Bronchial epithelial cell (primary cell): ENCODE results near the gene PDXDC1. TPM values are rescaled to one million over a fixed set of nuclear protein-coding genes. Genes with fewer than 3 reads are reported as not detected.

ENCODE experiments used
- DNase-seq: peaks from one replicate; pipeline ENCODE4 v3.0.0-alpha.2; 2010; ENCODE audit warnings: low read depth
- FAIRE-seq: peaks from 2 replicates; lab custom pipeline; 2011; peaks lifted over from hg19 to GRCh38; lab: Jason Lieb, UNC
- H3K27me3 ChIP-seq: 2 replicates; pipeline ENCODE4 v1.5.1; 2011; ENCODE audit warnings: low read length; ENCODE audit not compliant: control insufficient read depth, insufficient read depth
- H3K36me3 ChIP-seq: 2 replicates; pipeline ENCODE4 v1.5.1; 2011; ENCODE audit warnings: low read length; ENCODE audit not compliant: control insufficient read depth, insufficient read depth
- H3K4me3 ChIP-seq: 2 replicates; pipeline ENCODE4 v1.5.1; 2011; ENCODE audit warnings: mild to moderate bottlenecking, low read depth, low read length, control low read depth
- CTCF ChIP-seq: IDR thresholded peaks from 2 replicates; pipeline ENCODE4 v1.5.1; 2011; ENCODE audit warnings: mild to moderate bottlenecking, moderate library complexity, low read length, control low read depth, inconsistent platforms; ENCODE audit not compliant: insufficient read depth, severe bottlenecking
- total RNA-seq: library from RNA; depleted of rRNA; stranded (reverse); fragments of >200 nt; gene quantifications from 2 replicates; pipeline ENCODE4 v1.2.1, GENCODE V29; 2014

PDXDC1 gene
- total RNA-seq, 1 donor from 2014 or later: 71.9 TPM

- no peak for FAIRE-seq
- no peak for DNase-seq
- H3K4me3 ChIP-seq: no peak overlapping the region
- no peaks in the 10 kb centered on the region for H3K27me3 ChIP-seq
- TF ChIP-seq CTCF: no peak
- H3K36me3 ChIP-seq: no peaks in the 10 kb centered on the region
Observed at GRCh38 chr16:15051387-15051951, 76.6 kb downstream of the PDXDC1 start.

- FAIRE-seq: no peak
- TF ChIP-seq CTCF: no peak
- H3K4me3 ChIP-seq: no peak overlapping the region
- H3K27me3 ChIP-seq: no peaks in the 10 kb centered on the region
- H3K36me3 ChIP-seq: no peaks in the 10 kb centered on the region
- peak; percentile 34 for DNase-seq
Observed at GRCh38 chr16:15052747-15053476, 78.1 kb downstream of the PDXDC1 start.

GRCh38 chr16:15053904-15054303, 79.1 kb downstream of the PDXDC1 start:
- no peak for DNase-seq
- H3K27me3 ChIP-seq: no peaks in the 10 kb centered on the region
- no peak for FAIRE-seq
- no peak overlapping the region for H3K4me3 ChIP-seq
- H3K36me3 ChIP-seq: no peaks in the 10 kb centered on the region
- TF ChIP-seq CTCF: no peak

- no peak for TF ChIP-seq CTCF
- H3K36me3 ChIP-seq: peaks cover under 1% of the 10 kb centered on the region
- no peaks in the 10 kb centered on the region for H3K27me3 ChIP-seq
- H3K4me3 ChIP-seq: peak overlapping the region; percentile 87
- no peak for FAIRE-seq
- no peak for DNase-seq
Observed at GRCh38 chr16:15054357-15055140, 79.7 kb downstream of the PDXDC1 start.

- Histone ChIP-seq H3K4me3 (peak overlapping the region; percentile 87), H3K27me3 (no peaks in the 10 kb centered on the region), H3K36me3 (peaks cover 2% of the 10 kb centered on the region)
- FAIRE-seq (no peak), DNase-seq (no peak)
- no peak for TF ChIP-seq CTCF
Observed at GRCh38 chr16:15055141-15056053, 80.6 kb downstream of the PDXDC1 start.
